RPMI7951 (cell line): ENCODE results near the gene ETS1. TPM values are rescaled to one million over a fixed set of nuclear protein-coding genes. Genes with fewer than 3 reads are reported as not detected.

Experiments used
- DNase-seq: peaks from one replicate; pipeline ENCODE4 v3.0.0-alpha.2; 2012; ENCODE audit warnings: low read depth
- total RNA-seq: library from RNA; depleted of rRNA; stranded (reverse); fragments of >200 nt; shearing (Covaris generic); gene quantifications from 2 replicates; pipeline ENCODE4 v1.2.3, GENCODE V29; 2014

Gene ETS1
- total RNA-seq, 1 experiment from 2014 or later: 40.0 TPM

DNA sequence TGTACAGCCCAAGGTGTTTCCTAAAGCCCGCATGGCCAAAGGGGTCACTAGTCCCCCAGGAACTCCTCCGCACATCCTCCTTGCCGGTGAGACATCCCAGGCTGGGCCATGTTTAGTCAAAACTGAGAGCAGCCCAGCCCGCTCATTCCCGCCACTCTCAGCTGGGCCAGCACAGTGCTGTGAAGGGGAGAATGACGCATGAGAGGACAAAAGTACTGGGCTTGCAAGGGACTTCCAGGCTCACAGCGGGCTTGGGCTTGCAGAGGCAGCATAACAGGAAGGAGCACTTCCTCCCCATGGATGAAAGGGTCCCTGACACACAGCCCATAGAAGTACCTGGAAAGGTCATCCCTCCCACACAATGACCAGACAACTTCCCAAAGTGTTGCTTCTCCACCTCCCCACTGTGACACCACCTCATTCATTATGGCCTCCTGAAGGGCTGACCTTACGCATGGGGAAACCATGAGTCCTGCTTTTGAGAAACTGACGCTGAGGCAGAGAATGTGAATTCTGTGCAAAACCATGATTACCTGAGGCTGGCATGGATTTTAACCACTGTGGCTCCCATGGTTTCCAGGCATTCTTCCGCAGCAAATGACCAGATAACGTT lies 19.1 kb downstream of the ETS1 start:
- no peak for DNase-seq

DNA sequence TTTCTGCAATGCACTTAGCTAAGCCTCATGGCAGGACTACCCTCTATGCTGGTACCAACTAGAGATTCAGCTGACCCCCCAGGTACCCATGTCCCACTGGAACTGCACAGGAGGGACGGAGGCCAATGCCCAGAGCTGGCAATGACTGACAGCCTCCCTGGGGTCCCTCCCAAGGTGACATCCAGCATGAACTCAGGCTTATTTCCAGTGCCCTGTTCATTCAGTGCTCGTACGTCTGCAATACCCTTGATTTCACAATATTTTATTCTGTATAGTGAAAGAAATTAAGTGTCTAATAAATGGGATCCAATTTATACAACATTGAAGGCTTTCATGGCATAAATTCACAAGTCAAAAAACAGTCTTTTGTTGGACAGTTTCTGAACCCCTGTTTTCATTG lies 20.2 kb downstream of the ETS1 start:
- no peak for DNase-seq

GRCh38 chr11:128565881-128566280 lies 21.5 kb downstream of the ETS1 start:
- DNase-seq: no peak

DNA sequence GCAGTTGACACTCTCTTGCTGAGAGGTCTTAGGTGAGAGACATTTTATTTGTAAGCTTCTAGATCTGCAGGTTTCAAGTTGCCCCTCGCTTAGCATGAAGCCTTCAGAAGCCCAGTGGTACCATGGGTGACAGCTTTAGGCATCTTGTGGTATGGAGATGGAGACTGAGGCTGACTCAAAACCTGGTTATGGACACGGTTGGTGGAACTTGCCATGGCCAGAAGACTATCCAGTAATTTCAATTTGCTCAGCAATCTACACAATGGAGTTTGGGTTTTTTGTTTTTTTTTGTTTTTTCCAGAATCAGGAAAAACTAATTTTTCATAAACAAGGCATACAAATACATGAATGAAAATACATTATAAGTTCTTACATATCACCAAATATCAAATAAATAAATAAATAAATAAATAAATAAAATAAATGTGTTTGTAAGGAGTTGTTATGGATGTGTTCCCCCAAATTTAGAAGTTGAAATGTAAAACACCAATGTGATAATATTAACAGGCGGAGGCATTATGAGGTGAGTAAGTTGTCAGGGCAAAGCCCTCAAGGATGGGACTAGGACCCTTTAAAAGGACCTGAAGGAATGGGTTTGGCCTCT lies 22.6 kb downstream of the ETS1 start:
- DNase-seq: no peak

DNA sequence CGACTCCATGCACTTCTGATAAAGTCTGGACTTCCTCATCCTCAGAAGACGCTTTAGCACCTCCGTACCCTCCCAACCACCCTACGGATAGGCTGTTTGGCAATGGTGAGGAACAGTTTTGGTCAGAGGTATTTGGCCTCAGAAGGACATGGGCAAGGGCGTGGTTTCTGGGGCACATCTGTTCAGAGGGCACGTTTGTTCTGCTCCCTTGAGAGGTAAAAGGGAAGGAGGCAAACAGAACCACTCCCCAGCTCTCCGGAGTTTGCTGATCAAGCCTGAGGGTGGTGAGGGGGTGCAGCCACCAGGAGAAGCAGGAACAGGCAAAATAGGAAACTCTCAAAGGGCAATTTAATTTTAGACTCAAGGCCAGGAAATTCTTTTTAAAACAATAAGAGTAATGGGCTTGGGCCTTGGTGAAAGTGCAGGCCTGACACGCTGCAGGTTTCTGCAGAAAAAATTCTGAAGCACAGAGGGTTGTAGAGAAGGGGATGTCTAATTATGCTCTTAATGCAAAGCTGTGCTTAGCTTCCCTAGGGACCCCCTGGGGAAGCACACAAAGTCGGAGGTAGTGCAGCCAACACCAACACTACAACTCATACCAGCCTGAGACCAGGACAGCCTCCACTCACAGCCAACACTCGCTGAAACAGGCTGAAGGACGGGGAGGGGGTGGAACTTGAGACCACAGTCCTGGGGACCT lies 23.3 kb downstream of the ETS1 start:
- DNase-seq: no peak

- DNase-seq: no peak
Observed at GRCh38 chr11:128563308-128563707, 24.1 kb downstream of the ETS1 start.

DNA sequence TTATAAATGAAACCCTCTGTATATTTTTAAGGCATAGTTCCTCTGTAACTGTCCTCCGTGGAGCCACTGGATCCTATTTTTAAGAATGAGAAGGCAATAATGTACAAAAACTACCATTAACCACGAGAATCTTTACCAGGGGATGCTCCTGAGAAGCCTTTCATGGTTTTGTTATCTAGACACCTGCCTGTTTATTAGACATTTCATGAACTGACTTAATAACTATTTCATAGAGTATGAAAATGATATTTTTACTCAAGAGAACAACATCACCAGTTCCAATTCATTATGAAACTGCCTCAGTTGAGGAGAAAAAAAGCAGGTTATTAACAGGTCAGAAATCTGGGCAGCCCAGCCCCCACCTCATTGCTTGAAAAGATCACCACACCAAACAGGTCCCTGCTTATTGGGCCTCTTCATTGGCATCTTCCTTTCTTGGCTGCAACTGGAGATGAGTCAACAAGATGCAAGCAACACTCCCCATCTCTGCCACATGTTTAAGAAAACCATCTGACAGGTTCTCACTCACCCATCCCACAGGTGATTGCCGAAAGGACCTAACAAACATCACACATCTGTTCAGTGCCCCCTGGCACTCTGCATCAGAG lies 27.8 kb downstream of the ETS1 start:
- DNase-seq: no peak

DNA sequence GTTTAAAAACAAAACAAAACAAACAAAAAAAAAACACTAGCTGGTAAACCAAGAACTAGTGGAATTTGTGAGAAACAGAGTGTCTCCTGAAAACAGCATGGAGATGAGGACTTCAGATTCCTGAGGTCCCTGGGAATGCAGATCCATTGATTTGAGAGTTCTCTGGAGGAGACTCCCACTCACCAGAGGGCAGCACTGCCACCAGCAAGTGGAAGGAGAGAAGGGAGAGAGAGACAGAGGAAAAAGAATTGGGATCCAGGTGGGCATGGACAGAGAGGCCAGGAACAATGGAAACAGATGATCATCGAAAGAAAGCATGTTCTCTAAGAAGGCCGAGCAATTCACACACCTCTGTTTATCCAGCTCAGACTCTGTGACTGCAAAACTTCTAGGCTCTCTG lies 31.8 kb downstream of the ETS1 start:
- peak; percentile 54 for DNase-seq

GRCh38 chr11:128553662-128554362 lies 33.5 kb downstream of the ETS1 start:
- DNase-seq: peak; percentile 82

GRCh38 chr11:128552783-128553661 lies 34.3 kb downstream of the ETS1 start:
- peak; percentile 90 for DNase-seq

DNA sequence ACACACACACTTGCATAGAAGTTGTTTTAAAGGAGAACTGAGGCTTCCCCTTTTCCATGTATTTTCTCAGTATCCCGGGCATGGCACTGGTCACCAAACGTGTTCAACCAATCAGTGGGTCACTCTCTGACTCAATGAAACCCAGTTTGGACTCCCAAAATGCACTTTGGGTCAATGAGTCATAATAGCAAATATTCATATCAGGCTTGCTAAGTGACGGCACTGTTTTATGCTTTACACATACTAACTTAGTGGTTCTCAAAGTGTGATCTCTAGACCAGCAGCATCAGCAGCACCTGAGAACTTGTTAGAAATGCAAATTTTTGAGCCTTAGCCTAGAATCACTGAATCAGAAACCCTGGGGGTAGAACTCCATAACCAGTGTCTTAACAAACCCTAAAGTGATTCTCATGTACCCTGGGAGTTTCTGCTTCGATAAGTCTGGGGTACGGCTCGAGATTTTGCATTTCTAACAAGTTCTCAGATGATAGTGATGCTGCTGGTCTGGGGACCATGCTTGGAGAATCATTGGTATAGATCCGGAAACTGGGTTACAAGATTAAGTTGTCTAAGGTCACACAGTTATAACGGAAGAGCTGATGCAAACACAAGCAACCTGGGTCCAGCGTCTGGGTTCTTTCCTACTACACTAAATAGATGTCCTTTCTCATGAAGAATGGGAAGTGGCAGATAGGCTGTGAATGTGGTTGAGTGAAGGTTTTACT lies 35.6 kb downstream of the ETS1 start:
- DNase-seq: no peak

DNA sequence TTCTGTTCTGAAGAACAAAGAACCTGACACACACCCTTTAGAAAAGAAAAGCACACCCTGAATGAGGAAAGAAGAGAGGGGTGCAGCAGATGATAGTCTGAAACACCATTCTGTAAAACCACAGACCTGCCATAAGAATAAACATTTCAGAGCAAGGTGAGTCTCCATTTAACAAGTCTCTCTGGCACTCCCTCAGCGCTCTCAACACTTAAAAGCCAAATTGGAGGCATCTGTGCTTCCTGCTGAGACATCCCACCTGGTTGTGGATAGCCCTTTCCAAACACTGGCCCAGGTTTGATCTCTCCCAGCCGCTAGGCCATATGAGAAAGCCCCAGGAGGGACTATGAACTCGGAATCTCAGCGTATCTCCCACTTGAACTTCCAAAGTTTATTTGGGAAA lies 36.3 kb downstream of the ETS1 start:
- DNase-seq: no peak

DNA sequence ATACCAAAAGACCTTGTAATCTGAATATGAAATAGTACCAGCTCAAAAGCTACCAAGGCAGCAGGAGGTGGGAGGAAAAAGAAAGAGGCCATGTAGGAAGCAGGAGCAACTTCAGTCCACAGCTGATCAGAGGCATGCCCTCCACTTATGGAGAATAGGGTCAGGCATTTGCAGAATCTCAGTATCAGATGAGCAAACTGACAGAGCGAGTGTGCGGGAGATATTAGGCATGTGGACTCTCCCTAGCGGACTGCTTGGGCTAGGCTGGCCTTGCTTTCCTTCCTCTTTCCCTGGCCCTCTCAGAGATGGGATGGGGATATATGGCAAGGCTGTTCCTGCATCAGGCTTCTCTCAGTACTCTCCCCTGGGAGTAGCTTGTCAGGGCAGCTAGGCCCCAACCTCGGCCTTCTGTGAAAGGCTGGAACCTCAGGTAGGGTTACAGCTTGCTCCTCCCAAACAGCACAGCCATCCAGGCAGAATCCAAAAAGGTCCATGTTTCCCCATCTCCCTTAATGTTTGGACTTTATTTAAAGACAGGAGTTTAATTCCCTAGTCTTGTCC lies 37.0 kb downstream of the ETS1 start:
- no peak for DNase-seq

DNA sequence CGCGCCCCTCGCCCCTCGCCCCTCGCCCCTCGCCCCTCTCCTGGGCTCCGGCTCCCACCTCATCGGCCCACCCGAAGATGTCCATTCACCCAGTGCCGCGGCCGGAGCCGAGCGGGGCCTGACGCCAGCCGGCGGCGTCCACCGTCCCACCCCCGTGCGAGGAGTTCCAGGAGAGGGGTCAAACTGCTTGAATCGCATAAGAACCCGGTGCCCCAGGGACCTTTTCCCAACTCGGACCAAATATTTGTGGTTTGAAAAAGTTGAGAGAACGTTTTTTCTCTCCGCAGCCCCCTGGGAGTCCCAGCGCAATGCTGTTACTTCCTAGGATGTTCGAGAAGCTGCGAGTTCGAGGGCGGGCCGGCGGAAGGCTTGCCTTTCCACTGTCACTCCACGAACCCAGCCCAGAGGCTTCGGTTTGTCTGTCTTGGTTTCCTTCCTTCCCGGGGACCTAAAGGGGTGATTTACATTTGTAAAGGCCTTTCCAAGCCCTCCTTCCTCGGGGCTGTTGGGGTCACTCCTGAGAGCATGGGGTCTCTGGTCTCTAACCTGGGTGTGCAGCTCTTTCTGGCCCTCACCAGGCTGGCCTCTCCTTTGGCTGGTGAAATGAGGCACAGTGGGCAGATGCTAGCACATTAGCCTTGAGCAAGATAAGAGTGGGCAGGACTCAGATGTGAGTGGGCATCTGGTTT lies 38.0 kb downstream of the ETS1 start:
- DNase-seq: no peak

DNA sequence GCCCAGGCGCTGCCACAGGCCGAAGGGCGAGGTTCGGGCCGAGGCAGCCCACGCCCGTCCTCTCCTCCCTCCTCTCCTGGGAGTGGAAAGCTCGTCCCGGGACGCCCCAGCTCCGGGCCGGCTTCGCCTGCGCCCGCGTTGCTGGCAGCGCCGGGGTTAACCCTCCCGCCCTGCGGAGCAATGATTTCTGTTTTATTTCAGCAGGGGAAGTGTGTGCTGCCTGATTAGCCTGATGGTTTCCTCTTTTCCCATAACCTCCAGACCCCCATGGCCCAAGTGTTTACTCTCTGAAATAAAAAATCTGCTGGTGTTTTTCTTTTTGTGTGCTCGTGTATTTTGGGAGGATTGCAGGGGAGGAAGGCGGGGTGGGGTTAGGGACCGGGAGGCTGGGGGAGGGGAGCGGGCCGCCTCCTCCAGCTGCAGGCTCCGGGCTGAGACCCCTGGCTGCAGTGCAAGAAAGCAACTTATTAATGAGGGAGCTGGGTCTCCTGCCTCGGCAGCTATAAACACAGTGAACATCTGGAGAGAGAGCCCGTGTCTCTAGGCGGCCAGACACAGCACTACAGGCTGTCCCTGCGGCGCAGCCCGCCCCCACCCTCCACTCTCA lies 38.6 kb downstream of the ETS1 start:
- DNase-seq: no peak

GRCh38 chr11:128547946-128548648 lies 39.3 kb downstream of the ETS1 start:
- no peak for DNase-seq

- no peak for DNase-seq
Observed at GRCh38 chr11:128546916-128547315, 40.4 kb downstream of the ETS1 start.

DNA sequence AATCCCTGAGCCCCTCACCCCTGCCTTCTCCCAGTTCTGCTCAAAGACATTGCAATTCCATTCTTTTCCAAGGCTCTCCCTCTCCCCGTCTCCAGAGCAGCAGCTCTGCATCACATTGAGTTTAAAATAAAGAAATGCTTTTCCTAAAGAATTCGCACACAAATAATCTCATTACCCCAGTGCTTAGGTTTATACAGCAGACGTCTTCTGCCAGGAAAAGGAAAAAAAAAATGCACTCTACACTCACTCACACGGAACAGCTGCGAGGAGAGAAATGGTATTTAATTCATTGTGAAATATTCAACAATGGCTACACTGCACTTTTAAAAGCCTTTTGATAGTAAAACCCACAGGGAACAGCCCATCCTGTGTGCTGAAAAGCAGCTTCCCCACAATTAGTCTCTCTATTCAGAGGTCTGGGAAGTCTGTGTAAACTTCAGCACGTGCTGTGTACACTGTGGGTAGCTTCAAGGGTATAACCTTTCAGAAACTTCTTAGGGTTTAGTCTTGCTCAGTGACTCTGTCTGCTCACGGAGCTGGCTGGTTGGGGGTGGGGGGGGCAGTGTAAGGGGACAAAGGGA lies 42.8 kb downstream of the ETS1 start:
- peak; percentile 32 for DNase-seq
